ENCODE data around the gene PRPS2. TPM values are rescaled to one million over a fixed set of nuclear protein-coding genes. Genes with fewer than 3 reads are reported as not detected.

Gene PRPS2
- total RNA-seq, 4 donors from 2014 or later, result 24.3 to 67.5 (median 32.5) TPM

GRCh38 chrX:12794654-12795053 is 3.4 kb downstream of the PRPS2 start:
- no peak overlapping the region for H3K4me3 ChIP-seq
- peaks cover 0 to 5% (median 2%) of the 10 kb centered on the region in 4 donors for H3K4me1 ChIP-seq
- 78% methylated on average over 6 of the region's 6 CpGs; no CpG with 5 or more reads in 1 of the 2 donors for WGBS, 2 donors (ENCODE audit: low coverage in 1 of 2)
- peak overlapping the region in 2 of 4 donors; percentile 49 to 81 for H3K27ac ChIP-seq
- TF ChIP-seq POLR2AphosphoS5 (IDR thresholded peaks at IDR 0.05) (peak in 1 of 3 donors; percentile 39), POLR2A (IDR thresholded peaks at IDR 0.05) (no peak), EP300 (IDR thresholded peaks at IDR 0.05; ENCODE audit: low read depth) (peak; percentile 72)
- TF ChIP-seq, protein P1, sequence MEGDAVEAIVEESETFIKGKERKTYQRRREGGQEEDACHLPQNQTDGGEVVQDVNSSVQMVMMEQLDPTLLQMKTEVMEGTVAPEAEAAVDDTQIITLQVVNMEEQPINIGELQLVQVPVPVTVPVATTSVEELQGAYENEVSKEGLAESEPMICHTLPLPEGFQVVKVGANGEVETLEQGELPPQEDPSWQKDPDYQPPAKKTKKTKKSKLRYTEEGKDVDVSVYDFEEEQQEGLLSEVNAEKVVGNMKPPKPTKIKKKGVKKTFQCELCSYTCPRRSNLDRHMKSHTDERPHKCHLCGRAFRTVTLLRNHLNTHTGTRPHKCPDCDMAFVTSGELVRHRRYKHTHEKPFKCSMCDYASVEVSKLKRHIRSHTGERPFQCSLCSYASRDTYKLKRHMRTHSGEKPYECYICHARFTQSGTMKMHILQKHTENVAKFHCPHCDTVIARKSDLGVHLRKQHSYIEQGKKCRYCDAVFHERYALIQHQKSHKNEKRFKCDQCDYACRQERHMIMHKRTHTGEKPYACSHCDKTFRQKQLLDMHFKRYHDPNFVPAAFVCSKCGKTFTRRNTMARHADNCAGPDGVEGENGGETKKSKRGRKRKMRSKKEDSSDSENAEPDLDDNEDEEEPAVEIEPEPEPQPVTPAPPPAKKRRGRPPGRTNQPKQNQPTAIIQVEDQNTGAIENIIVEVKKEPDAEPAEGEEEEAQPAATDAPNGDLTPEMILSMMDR (IDR thresholded peaks at IDR 0.05), result no peak
- no peak for DNase-seq
- H3K36me3 ChIP-seq, result no peaks in the 10 kb centered on the region
- in situ Hi-C loops (cut with MboI; ENCODE audit: low pct_ligation_motif_present in 1 of 4, low pct_unique_long_range_greater_than_20kb in 1 of 4, low sequenced_read_pairs in 3 of 4), result no loop called here
- intact Hi-C loops (cut with DNase I; ENCODE audit: low total_unique reads), result loop anchor here (1.0 kb wide), 1 partner anchor 37 kb away; no protein-coding TSS in a partner anchor
- no peaks in the 10 kb centered on the region for H3K27me3 ChIP-seq
- H3K9me3 ChIP-seq, result no peaks in the 10 kb centered on the region

- WGBS, 2 donors (ENCODE audit: low coverage in 1 of 2), result 79% methylated on average over 2 of the region's 3 CpGs; no CpG with 5 or more reads in 1 of the 2 donors
- in situ Hi-C loops (cut with MboI; ENCODE audit: low pct_ligation_motif_present in 1 of 4, low pct_unique_long_range_greater_than_20kb in 1 of 4, low sequenced_read_pairs in 3 of 4) (no loop called here), intact Hi-C loops (cut with DNase I; ENCODE audit: low total_unique reads) (no loop called here)
Measured at GRCh38 chrX:12798601-12799000, 7.4 kb downstream of the PRPS2 start.

GRCh38 chrX:12799118-12799517 is 7.9 kb downstream of the PRPS2 start:
- TF ChIP-seq POLR2AphosphoS5 (IDR thresholded peaks at IDR 0.05) (no peak), POLR2A (IDR thresholded peaks at IDR 0.05) (no peak), EP300 (IDR thresholded peaks at IDR 0.05; ENCODE audit: low read depth) (no peak)
- TF ChIP-seq, protein P1 (IDR thresholded peaks at IDR 0.05), result no peak
- H3K4me3 ChIP-seq, result no peak overlapping the region
- in situ Hi-C loops (cut with MboI; ENCODE audit: low pct_ligation_motif_present in 1 of 4, low pct_unique_long_range_greater_than_20kb in 1 of 4, low sequenced_read_pairs in 3 of 4) (no loop called here), intact Hi-C loops (cut with DNase I; ENCODE audit: low total_unique reads) (no loop called here)
- no peaks in the 10 kb centered on the region for H3K27me3 ChIP-seq
- no peaks in the 10 kb centered on the region for H3K36me3 ChIP-seq
- 91% methylated on average over 13 of the region's 13 CpGs; no CpG with 5 or more reads in 1 of the 2 donors for WGBS, 2 donors (ENCODE audit: low coverage in 1 of 2)
- no peaks in the 10 kb centered on the region for H3K9me3 ChIP-seq
- no peaks in the 10 kb centered on the region for H3K4me1 ChIP-seq
- no peak for DNase-seq
- H3K27ac ChIP-seq, result no peak overlapping the region

More at GRCh38 chrX:12798601-12799000, 7.4 kb downstream of the PRPS2 start:
- no peak for DNase-seq
- Histone ChIP-seq H3K36me3 (no peaks in the 10 kb centered on the region), H3K4me3 (no peak overlapping the region), H3K27ac (no peak overlapping the region), H3K27me3 (no peaks in the 10 kb centered on the region), H3K4me1 (no peaks in the 10 kb centered on the region), H3K9me3 (no peaks in the 10 kb centered on the region)
- no peak for TF ChIP-seq POLR2A (IDR thresholded peaks at IDR 0.05)
- TF ChIP-seq, protein P1 (IDR thresholded peaks at IDR 0.05), result no peak
- TF ChIP-seq EP300 (IDR thresholded peaks at IDR 0.05; ENCODE audit: low read depth), result no peak
- TF ChIP-seq POLR2AphosphoS5 (IDR thresholded peaks at IDR 0.05), result no peak

DNA sequence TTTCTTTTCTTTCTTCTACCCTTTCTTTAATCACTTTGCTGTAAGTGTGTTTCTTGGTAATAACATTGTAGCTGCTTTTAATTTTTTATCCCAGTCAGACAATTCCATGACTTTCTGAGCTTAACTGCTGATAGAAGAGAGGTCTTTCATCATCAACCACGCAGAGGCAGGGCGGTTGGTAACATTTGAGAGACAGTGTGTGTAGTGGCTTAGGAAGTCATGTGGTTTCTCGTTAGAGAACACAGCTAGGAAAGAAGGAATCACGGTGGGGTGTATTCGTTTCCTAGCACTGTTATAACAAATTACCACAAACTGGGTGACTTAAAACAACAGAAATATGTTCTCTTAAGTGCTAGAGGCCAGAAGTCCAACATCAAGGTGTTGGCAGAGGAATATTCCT is 11.5 kb downstream of the PRPS2 start:
- WGBS, 2 donors (ENCODE audit: low coverage in 1 of 2), result 70% methylated on average over 5 of the region's 5 CpGs; no CpG with 5 or more reads in 1 of the 2 donors
- no peak for DNase-seq
- Histone ChIP-seq H3K27ac (no peak overlapping the region), H3K4me3 (no peak overlapping the region), H3K36me3 (no peaks in the 10 kb centered on the region), H3K27me3 (no peaks in the 10 kb centered on the region), H3K4me1 (peaks cover 0 to 12% (median 2%) of the 10 kb centered on the region in 4 donors), H3K9me3 (no peaks in the 10 kb centered on the region)
- in situ Hi-C loops (cut with MboI; ENCODE audit: low pct_ligation_motif_present in 1 of 4, low pct_unique_long_range_greater_than_20kb in 1 of 4, low sequenced_read_pairs in 3 of 4) (loop anchor here in 2 of 4 donors (25.0 kb wide), 2 partner anchors 110 to 710 kb away; partner anchors contain the start of gene TLR8 (in 1 of the 2)), intact Hi-C loops (cut with DNase I; ENCODE audit: low total_unique reads) (no loop called here)
- TF ChIP-seq EP300 (IDR thresholded peaks at IDR 0.05; ENCODE audit: low read depth), result no peak
- TF ChIP-seq POLR2A (IDR thresholded peaks at IDR 0.05), result no peak
- no peak for TF ChIP-seq POLR2AphosphoS5 (IDR thresholded peaks at IDR 0.05)
- TF ChIP-seq, protein P1 (IDR thresholded peaks at IDR 0.05), result no peak

All from transverse colon (tissue), 4 donors.